ENCODE results near the gene TUSC2. TPM values are rescaled to one million over a fixed set of nuclear protein-coding genes. Genes with fewer than 3 reads are reported as not detected.

The TUSC2 gene
- total and polyA plus RNA-seq, 10 of the 15 experiments (the other 5 are each of a cell fraction or from before 2014, with no cell fraction given): 4.0 to 73.8 (median 34.3) TPM

DNA sequence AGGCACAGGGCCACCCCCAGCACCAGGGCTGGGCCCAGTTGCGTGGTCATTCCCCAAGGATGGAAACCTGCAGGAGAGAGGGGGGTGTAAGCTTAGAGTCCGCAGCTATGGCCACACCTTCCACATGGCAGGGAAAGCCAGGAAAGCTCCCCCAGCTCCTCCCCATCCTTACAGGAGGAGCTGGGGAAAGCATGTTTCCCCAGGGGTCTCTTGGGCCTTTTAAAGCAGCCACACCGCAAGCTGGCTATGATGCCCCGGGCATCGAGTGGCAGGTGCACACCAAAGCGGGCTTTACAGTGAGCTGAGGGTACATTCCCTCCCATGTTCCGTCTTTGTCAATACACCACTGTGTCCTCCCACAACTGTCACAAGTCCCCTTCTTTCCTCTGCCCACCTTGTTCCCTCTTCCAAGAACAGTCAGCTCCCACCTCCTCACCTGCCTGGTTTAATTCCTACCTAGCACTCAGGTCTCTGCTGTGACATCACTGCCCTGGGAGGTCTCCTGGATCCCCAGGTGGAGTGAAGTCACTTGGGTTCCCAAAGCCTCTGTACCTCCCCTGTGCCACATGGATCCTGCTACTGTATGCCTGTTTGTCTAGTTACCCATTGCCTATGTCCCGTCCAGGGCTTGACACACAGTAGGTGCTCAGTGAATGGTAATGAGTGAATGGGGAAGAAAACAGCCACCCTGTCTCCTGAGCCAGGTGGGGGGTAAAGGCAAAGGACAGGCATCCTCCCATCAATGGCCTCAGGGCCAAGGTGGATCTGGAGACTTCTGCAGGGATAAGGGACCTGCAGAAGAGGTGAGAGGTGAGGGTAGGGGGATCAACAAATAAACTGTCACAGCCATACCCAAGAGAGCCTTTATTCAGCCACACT lies 32.2 kb downstream of the TUSC2 start:
- intact Hi-C loops (cut with micrococcal nuclease; ENCODE audit: unreplicated experiment): loop anchor here (5.0 kb wide), 1 partner anchor 42 kb away; no protein-coding TSS in a partner anchor
- FAIRE-seq (no peak), DNase-seq (ENCODE audit: low read depth, low spot score) (no peak), ATAC-seq (no peak)
- in situ Hi-C loops (cut with MboI): no loop called here
- Histone ChIP-seq H3K27ac (ENCODE audit: control insufficient read depth, insufficient read depth) (no peak overlapping the region), H3K4me1 (ENCODE audit: control insufficient read depth, insufficient read depth, low read length) (peaks cover 4% of the 10 kb centered on the region), H3K79me2 (ENCODE audit: control insufficient read depth, insufficient read depth, low read length) (peaks cover 15% of the 10 kb centered on the region), H3K27me3 (replicated peaks in 1 of 2; ENCODE audit: control insufficient read depth in 2 of 2, insufficient read depth in 2 of 2, low read length in 1 of 2) (no peaks in the 10 kb centered on the region), H3K9ac (ENCODE audit: control insufficient read depth, insufficient read depth, low read length) (no peak overlapping the region), H4K20me1 (ENCODE audit: control insufficient read depth, insufficient read depth) (no peaks in the 10 kb centered on the region), H3K4me3 (no peak overlapping the region), H3K36me3 (ENCODE audit: control insufficient read depth in 2 of 2, insufficient read depth in 2 of 2, low read length in 1 of 2) (no peaks in the 10 kb centered on the region), H3K4me2 (ENCODE audit: control insufficient read depth, insufficient read depth) (no peak overlapping the region), H3K9me3 (replicated peaks; ENCODE audit: control insufficient read depth, insufficient read depth, low read length) (no peaks in the 10 kb centered on the region), H2AFZ (ENCODE audit: control insufficient read depth, low read depth, low read length) (no peak overlapping the region)
- ChIA-PET RAD21 (ENCODE audit: unreplicated experiment) (no interaction called here), SMC1A (ENCODE audit: uncharacterized antibody, unreplicated experiment) (no interaction called here), POLR2A (interaction anchor here (1.1 kb wide), 1 partner anchor 42 kb away, joined by 3 read pairs; no protein-coding TSS in a partner anchor), CTCF (interaction anchor here (0.6 kb wide), 1 partner anchor 69 kb away, joined by 3 read pairs; no protein-coding TSS in a partner anchor)
- WGBS (ENCODE audit: insufficient coverage, insufficient replicate concordance, low lambda C conversion rate, missing lambda C conversion rate): 72% methylated on average over 8 of the region's 8 CpGs
- no TSS peak for BruUV-seq (replicated peaks)
- TF ChIP-seq, protein P1, sequence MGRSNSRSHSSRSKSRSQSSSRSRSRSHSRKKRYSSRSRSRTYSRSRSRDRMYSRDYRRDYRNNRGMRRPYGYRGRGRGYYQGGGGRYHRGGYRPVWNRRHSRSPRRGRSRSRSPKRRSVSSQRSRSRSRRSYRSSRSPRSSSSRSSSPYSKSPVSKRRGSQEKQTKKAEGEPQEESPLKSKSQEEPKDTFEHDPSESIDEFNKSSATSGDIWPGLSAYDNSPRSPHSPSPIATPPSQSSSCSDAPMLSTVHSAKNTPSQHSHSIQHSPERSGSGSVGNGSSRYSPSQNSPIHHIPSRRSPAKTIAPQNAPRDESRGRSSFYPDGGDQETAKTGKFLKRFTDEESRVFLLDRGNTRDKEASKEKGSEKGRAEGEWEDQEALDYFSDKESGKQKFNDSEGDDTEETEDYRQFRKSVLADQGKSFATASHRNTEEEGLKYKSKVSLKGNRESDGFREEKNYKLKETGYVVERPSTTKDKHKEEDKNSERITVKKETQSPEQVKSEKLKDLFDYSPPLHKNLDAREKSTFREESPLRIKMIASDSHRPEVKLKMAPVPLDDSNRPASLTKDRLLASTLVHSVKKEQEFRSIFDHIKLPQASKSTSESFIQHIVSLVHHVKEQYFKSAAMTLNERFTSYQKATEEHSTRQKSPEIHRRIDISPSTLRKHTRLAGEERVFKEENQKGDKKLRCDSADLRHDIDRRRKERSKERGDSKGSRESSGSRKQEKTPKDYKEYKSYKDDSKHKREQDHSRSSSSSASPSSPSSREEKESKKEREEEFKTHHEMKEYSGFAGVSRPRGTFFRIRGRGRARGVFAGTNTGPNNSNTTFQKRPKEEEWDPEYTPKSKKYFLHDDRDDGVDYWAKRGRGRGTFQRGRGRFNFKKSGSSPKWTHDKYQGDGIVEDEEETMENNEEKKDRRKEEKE (IDR thresholded peaks at IDR 0.05): no peak
- no peak for TF ChIP-seq SMARCA5 (IDR thresholded peaks at IDR 0.05)
- no peak for TF ChIP-seq TCF3 (IDR thresholded peaks at IDR 0.05; ENCODE audit: borderline replicate concordance, insufficient read depth, low read depth, low read length)
- TF ChIP-seq, protein P2, sequence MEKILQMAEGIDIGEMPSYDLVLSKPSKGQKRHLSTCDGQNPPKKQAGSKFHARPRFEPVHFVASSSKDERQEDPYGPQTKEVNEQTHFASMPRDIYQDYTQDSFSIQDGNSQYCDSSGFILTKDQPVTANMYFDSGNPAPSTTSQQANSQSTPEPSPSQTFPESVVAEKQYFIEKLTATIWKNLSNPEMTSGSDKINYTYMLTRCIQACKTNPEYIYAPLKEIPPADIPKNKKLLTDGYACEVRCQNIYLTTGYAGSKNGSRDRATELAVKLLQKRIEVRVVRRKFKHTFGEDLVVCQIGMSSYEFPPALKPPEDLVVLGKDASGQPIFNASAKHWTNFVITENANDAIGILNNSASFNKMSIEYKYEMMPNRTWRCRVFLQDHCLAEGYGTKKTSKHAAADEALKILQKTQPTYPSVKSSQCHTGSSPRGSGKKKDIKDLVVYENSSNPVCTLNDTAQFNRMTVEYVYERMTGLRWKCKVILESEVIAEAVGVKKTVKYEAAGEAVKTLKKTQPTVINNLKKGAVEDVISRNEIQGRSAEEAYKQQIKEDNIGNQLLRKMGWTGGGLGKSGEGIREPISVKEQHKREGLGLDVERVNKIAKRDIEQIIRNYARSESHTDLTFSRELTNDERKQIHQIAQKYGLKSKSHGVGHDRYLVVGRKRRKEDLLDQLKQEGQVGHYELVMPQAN (conservative IDR thresholded peaks at IDR 0.05): no peak
- TF ChIP-seq YY1 (IDR thresholded peaks at IDR 0.05; ENCODE audit: low read depth, low read length): no peak
- no peak for TF ChIP-seq ZNF384 (IDR thresholded peaks at IDR 0.05; ENCODE audit: borderline replicate concordance, low read depth, low read length)
- no peak for TF ChIP-seq SUZ12 (IDR thresholded peaks at IDR 0.05; ENCODE audit: unreplicated experiment)
- no peak for TF ChIP-seq TAF1 (IDR thresholded peaks at IDR 0.05; ENCODE audit: borderline replicate concordance, low read depth, low read length)
- no peak for TF ChIP-seq STAT3 (IDR thresholded peaks at IDR 0.05; ENCODE audit: low read depth, low read length)
- no peak for TF ChIP-seq RCOR1 (conservative IDR thresholded peaks at IDR 0.05; ENCODE audit: low read depth, low read length)
- no peak for TF ChIP-seq HDGF (IDR thresholded peaks at IDR 0.05)
- TF ChIP-seq PML (IDR thresholded peaks at IDR 0.05; ENCODE audit: low read length): no peak
- no peak for TF ChIP-seq WRNIP1 (IDR thresholded peaks at IDR 0.05; ENCODE audit: borderline replicate concordance, low read depth, low read length)
- TF ChIP-seq, protein P3, sequence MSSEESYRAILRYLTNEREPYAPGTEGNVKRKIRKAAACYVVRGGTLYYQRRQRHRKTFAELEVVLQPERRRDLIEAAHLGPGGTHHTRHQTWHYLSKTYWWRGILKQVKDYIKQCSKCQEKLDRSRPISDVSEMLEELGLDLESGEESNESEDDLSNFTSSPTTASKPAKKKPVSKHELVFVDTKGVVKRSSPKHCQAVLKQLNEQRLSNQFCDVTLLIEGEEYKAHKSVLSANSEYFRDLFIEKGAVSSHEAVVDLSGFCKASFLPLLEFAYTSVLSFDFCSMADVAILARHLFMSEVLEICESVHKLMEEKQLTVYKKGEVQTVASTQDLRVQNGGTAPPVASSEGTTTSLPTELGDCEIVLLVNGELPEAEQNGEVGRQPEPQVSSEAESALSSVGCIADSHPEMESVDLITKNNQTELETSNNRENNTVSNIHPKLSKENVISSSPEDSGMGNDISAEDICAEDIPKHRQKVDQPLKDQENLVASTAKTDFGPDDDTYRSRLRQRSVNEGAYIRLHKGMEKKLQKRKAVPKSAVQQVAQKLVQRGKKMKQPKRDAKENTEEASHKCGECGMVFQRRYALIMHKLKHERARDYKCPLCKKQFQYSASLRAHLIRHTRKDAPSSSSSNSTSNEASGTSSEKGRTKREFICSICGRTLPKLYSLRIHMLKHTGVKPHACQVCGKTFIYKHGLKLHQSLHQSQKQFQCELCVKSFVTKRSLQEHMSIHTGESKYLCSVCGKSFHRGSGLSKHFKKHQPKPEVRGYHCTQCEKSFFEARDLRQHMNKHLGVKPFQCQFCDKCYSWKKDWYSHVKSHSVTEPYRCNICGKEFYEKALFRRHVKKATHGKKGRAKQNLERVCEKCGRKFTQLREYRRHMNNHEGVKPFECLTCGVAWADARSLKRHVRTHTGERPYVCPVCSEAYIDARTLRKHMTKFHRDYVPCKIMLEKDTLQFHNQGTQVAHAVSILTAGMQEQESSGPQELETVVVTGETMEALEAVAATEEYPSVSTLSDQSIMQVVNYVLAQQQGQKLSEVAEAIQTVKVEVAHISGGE (CRISPR knock-in tag; IDR thresholded peaks at IDR 0.05): no peak
- TF ChIP-seq NFYA (IDR thresholded peaks at IDR 0.05; ENCODE audit: borderline replicate concordance, low read depth, low read length): no peak
- TF ChIP-seq BMI1 (IDR thresholded peaks at IDR 0.05; ENCODE audit: borderline replicate concordance): no peak
